HG02885 (cell line): ENCODE data around the gene DNAAF5.

Source experiments
- ATAC-seq: cut with Tn5 transposase; IDR thresholded peaks from one replicate; pipeline ENCODE4 v1.9.1; 2021; ENCODE audit warnings: mild to moderate bottlenecking; ENCODE audit not compliant: unreplicated experiment, poor library complexity

The DNAAF5 gene

GRCh38 chr7:703049-703448 is 23.4 kb upstream of the DNAAF5 start:
- ATAC-seq = no peak

- ATAC-seq = no peak
Measured at GRCh38 chr7:706721-707120, 19.8 kb upstream of the DNAAF5 start.

- no peak for ATAC-seq
Measured at GRCh38 chr7:707296-708000, 19.1 kb upstream of the DNAAF5 start.

- ATAC-seq = no peak
Measured at GRCh38 chr7:710161-710560, 16.3 kb upstream of the DNAAF5 start.

- no peak for ATAC-seq
Measured at GRCh38 chr7:711093-711921, 15.2 kb upstream of the DNAAF5 start.

- no peak for ATAC-seq
Measured at GRCh38 chr7:711922-712380, 14.5 kb upstream of the DNAAF5 start.

- ATAC-seq = no peak
Measured at GRCh38 chr7:712381-713138, 13.9 kb upstream of the DNAAF5 start.

GRCh38 chr7:713139-713457 is 13.4 kb upstream of the DNAAF5 start:
- no peak for ATAC-seq

GRCh38 chr7:713488-714230 is 12.8 kb upstream of the DNAAF5 start:
- no peak for ATAC-seq

- no peak for ATAC-seq
Measured at GRCh38 chr7:714251-714671, 12.2 kb upstream of the DNAAF5 start.

- ATAC-seq = no peak
Measured at GRCh38 chr7:716222-716621, 10.3 kb upstream of the DNAAF5 start.

- no peak for ATAC-seq
Measured at GRCh38 chr7:716636-717035, 9.9 kb upstream of the DNAAF5 start.

GRCh38 chr7:721619-722248 is 4.8 kb upstream of the DNAAF5 start:
- ATAC-seq = no peak

GRCh38 chr7:723541-723940 is 3.0 kb upstream of the DNAAF5 start:
- no peak for ATAC-seq

GRCh38 chr7:724298-724697 is 2.2 kb upstream of the DNAAF5 start:
- no peak for ATAC-seq

- no peak for ATAC-seq
Measured at GRCh38 chr7:725223-726005, 1.1 kb upstream of the DNAAF5 start.

GRCh38 chr7:726854-727103 is 280 bp downstream of the DNAAF5 start:
- peak; percentile 36 for ATAC-seq

- peak; percentile 58 for ATAC-seq
Measured at GRCh38 chr7:727104-727805, 756 bp downstream of the DNAAF5 start, which contains the start of gene PRKAR1B. Gene PRKAR1B (minus strand): TSS chr7:727281. CDS start chr7:711505, 15,776 bp downstream.
